Measurements from ENCODE around the gene CACNA1S.

DNA sequence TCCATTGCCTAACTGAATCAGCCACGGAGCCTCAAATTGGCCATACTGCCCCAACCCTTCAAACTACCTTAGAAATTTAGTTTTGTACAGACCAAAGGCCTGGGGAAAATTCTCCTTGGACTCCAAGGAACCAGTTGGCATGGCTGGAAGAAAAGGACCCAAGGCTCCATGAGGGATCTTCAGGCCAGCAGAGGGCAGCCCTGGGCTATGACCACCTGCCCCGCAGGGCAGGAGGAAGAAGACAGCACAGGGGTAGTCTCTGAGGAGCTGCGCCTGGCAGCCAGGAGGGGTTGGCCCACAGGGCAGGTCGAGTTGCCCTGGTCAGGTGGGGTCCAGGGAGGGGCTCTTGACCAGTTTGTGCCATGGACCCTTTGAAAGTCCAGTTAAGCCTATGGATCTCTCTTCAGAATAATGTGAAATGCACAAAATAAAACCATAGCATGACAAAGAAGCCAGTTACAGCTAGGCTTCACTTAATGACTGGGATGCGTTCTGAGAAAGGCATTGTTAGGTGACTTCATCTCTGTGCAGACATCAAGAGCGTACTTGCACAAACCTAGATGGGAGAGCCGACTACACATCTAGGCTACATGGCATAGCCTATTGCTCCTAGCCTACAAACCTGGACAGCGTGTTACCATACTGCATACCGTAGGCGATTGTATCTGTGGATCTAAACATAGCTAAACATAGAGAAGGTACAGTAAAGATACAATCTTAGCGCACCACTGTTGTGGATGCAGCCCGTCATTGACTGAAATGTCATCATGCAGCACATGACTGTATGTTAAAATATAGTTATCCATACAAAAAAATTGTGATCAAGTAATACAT is 26.1 kb downstream of the CACNA1S start:
- TF ChIP-seq EZH2phosphoT487 (IDR thresholded peaks at IDR 0.05; ENCODE audit: insufficient read depth, low read depth) (no peak), EZH2 (IDR thresholded peaks at IDR 0.05; ENCODE audit: insufficient read depth, poor library complexity, severe bottlenecking) (no peak)

Data from GM23248 (cell line).